Measurements from ENCODE around the gene TNS1.

The TNS1 gene

DNA sequence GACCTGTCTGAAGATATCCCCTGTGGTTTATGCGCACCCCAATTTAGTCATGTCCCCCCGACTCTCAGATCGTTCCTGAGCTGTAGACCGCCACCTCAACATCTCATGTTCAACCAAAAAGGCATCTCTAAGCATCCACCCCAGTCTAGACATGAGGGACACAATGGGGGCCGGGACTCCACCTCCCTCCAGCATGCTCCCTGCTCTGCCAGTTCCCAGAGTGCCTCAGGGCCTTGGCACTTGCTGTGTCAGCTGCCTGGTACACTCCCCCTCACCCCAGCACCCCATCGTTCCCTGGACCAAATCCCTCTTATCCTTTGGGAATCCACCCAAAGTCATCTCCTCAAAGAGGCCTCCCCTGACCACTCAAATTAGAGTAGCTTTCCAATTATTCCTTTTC lies 22.2 kb downstream of the TNS1 start:
- H4K20me1 ChIP-seq (ENCODE audit: insufficient read depth, low read length): no peaks in the 10 kb centered on the region
- H3K4me3 ChIP-seq (ENCODE audit: low read length): no peak overlapping the region
- H3K9ac ChIP-seq (ENCODE audit: low read length): no peak overlapping the region
- H3F3A ChIP-seq (ENCODE audit: insufficient read depth, low read length): no peaks in the 10 kb centered on the region
- H2AFZ ChIP-seq (ENCODE audit: low read length): no peak overlapping the region
- no peaks in the 10 kb centered on the region for H3K36me3 ChIP-seq (replicated peaks; ENCODE audit: insufficient read depth, low read length)
- H3K4me1 ChIP-seq (ENCODE audit: low read length): no peaks in the 10 kb centered on the region
- no peaks in the 10 kb centered on the region for H3K9me3 ChIP-seq (replicated peaks; ENCODE audit: insufficient read depth, low read length)
- TF ChIP-seq, protein P1, sequence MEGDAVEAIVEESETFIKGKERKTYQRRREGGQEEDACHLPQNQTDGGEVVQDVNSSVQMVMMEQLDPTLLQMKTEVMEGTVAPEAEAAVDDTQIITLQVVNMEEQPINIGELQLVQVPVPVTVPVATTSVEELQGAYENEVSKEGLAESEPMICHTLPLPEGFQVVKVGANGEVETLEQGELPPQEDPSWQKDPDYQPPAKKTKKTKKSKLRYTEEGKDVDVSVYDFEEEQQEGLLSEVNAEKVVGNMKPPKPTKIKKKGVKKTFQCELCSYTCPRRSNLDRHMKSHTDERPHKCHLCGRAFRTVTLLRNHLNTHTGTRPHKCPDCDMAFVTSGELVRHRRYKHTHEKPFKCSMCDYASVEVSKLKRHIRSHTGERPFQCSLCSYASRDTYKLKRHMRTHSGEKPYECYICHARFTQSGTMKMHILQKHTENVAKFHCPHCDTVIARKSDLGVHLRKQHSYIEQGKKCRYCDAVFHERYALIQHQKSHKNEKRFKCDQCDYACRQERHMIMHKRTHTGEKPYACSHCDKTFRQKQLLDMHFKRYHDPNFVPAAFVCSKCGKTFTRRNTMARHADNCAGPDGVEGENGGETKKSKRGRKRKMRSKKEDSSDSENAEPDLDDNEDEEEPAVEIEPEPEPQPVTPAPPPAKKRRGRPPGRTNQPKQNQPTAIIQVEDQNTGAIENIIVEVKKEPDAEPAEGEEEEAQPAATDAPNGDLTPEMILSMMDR (IDR thresholded peaks at IDR 0.05; ENCODE audit: low read length): no peak
- TF ChIP-seq EZH2 (optimal IDR thresholded peaks at IDR 0.05; ENCODE audit: low read depth, low read length) (no peak), EZH2phosphoT487 (IDR thresholded peaks at IDR 0.05; ENCODE audit: low read length) (no peak)
- no peak overlapping the region for H3K27ac ChIP-seq (ENCODE audit: low read length)
- H3K79me2 ChIP-seq (ENCODE audit: low read length): no peaks in the 10 kb centered on the region
- H3K27me3 ChIP-seq (replicated peaks; ENCODE audit: insufficient read depth, low read length): no peaks in the 10 kb centered on the region
- H3K9me2 ChIP-seq (replicated peaks; ENCODE audit: insufficient read depth, low read length): no peaks in the 10 kb centered on the region
- no peak for DNase-seq
- H3K4me2 ChIP-seq (ENCODE audit: low read depth, low read length): no peak overlapping the region

DNA sequence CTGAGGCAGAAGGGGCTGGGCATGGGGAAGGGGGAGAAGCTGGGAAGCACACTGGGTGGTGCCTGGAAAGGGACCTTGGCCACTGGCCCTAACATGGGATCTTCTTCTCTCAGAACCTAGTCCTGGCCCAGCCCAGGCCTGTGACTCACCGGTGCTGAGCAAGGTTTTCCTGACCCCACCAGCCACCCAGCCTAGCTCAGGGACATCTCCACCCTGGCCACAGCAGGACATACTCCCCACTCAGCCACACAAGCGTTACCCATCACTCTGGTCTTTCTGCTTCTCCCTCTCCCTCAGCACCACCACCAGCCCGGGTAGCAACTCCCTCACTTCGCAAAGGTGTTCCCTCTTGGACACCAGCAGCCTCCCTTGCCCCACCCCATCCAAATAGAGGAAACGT lies 22.8 kb downstream of the TNS1 start:
- H3K4me3 ChIP-seq (ENCODE audit: low read length): no peak overlapping the region
- no peak overlapping the region for H3K4me2 ChIP-seq (ENCODE audit: low read depth, low read length)
- no peaks in the 10 kb centered on the region for H3K4me1 ChIP-seq (ENCODE audit: low read length)
- TF ChIP-seq EZH2 (optimal IDR thresholded peaks at IDR 0.05; ENCODE audit: low read depth, low read length): no peak
- H3K36me3 ChIP-seq (replicated peaks; ENCODE audit: insufficient read depth, low read length): no peaks in the 10 kb centered on the region
- H4K20me1 ChIP-seq (ENCODE audit: insufficient read depth, low read length): no peaks in the 10 kb centered on the region
- H3K9me3 ChIP-seq (replicated peaks; ENCODE audit: insufficient read depth, low read length): no peaks in the 10 kb centered on the region
- no peak for DNase-seq
- H3K27ac ChIP-seq (ENCODE audit: low read length): no peak overlapping the region
- no peaks in the 10 kb centered on the region for H3F3A ChIP-seq (ENCODE audit: insufficient read depth, low read length)
- no peak overlapping the region for H2AFZ ChIP-seq (ENCODE audit: low read length)
- no peak overlapping the region for H3K9ac ChIP-seq (ENCODE audit: low read length)
- no peaks in the 10 kb centered on the region for H3K27me3 ChIP-seq (replicated peaks; ENCODE audit: insufficient read depth, low read length)
- no peaks in the 10 kb centered on the region for H3K79me2 ChIP-seq (ENCODE audit: low read length)
- H3K9me2 ChIP-seq (replicated peaks; ENCODE audit: insufficient read depth, low read length): no peaks in the 10 kb centered on the region

DNA sequence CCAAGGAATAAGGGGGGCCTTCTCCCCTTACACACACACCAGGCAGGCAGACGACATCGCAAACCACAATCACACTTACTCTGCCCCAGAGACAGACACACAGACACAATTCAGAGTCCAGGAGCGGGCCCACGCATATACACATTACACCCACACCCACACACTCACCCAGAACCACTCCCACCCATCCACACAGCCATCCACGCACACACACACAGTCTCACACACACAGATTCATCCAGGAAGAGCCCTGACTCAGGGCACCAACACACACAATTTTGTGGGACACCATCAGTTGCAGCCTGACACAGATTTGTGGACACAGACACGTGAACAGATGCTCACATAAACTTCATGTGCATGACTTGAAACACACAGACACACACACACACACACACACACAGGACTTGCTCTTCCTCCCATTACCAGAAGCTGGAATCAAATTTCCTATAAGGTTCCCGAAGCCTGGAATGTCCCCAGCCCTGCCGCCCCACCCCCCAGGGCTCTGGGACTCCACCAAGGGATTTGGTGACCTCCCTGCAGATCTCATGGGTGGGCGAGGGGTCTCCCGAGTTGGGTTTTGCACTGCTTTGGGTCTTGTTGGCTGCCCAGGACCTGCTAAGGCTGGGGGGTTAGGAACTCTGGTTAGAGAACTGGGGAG lies 23.5 kb downstream of the TNS1 start:
- H3F3A ChIP-seq (ENCODE audit: insufficient read depth, low read length): no peaks in the 10 kb centered on the region
- H3K27ac ChIP-seq (ENCODE audit: low read length): no peak overlapping the region
- no peak overlapping the region for H3K9ac ChIP-seq (ENCODE audit: low read length)
- no peaks in the 10 kb centered on the region for H4K20me1 ChIP-seq (ENCODE audit: insufficient read depth, low read length)
- TF ChIP-seq EZH2phosphoT487 (IDR thresholded peaks at IDR 0.05; ENCODE audit: low read length) (no peak), EZH2 (optimal IDR thresholded peaks at IDR 0.05; ENCODE audit: low read depth, low read length) (no peak)
- TF ChIP-seq, protein P1 (IDR thresholded peaks at IDR 0.05; ENCODE audit: low read length): no peak
- no peak for DNase-seq
- no peaks in the 10 kb centered on the region for H3K36me3 ChIP-seq (replicated peaks; ENCODE audit: insufficient read depth, low read length)
- H3K9me3 ChIP-seq (replicated peaks; ENCODE audit: insufficient read depth, low read length): no peaks in the 10 kb centered on the region
- H3K27me3 ChIP-seq (replicated peaks; ENCODE audit: insufficient read depth, low read length): no peaks in the 10 kb centered on the region
- H2AFZ ChIP-seq (ENCODE audit: low read length): no peak overlapping the region
- no peak overlapping the region for H3K4me3 ChIP-seq (ENCODE audit: low read length)
- no peak overlapping the region for H3K4me2 ChIP-seq (ENCODE audit: low read depth, low read length)
- H3K4me1 ChIP-seq (ENCODE audit: low read length): no peaks in the 10 kb centered on the region
- H3K79me2 ChIP-seq (ENCODE audit: low read length): no peaks in the 10 kb centered on the region
- H3K9me2 ChIP-seq (replicated peaks; ENCODE audit: insufficient read depth, low read length): no peaks in the 10 kb centered on the region

DNA sequence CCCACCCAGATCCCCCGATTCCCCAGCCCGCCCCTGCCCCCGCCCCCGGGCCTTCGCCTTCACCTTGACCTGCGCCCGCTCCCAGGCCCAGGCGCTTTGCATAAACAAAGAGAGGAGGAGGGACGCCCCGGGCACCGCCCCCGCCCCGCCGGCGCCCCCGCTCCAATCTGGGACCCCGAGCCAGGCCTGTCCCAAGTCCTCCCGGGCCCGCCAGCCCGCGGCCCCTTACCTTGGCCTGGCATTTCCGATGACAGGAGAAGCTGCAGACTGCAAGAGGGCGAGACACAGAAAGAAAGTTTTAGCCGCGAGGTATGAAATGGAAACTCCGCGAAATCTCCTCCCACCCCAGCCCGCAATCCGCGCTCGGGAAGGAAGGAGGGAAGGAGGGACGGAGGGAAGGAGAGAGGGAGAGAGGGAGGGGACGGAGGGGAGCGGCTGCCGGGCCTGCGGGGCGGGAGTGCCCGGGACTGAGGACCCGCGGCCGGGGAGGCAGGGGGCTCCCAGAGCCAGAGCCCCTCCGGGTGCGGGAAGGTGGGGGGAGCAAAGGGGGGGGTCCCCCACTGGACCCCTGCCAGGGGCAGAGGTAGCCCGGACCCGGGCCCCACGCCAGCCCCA lies 24.2 kb downstream of the TNS1 start:
- H3K4me1 ChIP-seq (ENCODE audit: low read length): no peaks in the 10 kb centered on the region

More for the DNA sequence above, 24.2 kb downstream of the TNS1 start:
- H3F3A ChIP-seq (ENCODE audit: insufficient read depth, low read length): no peaks in the 10 kb centered on the region
- H3K9me2 ChIP-seq (replicated peaks; ENCODE audit: insufficient read depth, low read length): no peaks in the 10 kb centered on the region
- H4K20me1 ChIP-seq (ENCODE audit: insufficient read depth, low read length): no peaks in the 10 kb centered on the region
- H3K27ac ChIP-seq (ENCODE audit: low read length): no peak overlapping the region
- no peak overlapping the region for H3K4me3 ChIP-seq (ENCODE audit: low read length)
- no peaks in the 10 kb centered on the region for H3K36me3 ChIP-seq (replicated peaks; ENCODE audit: insufficient read depth, low read length)
- H3K27me3 ChIP-seq (replicated peaks; ENCODE audit: insufficient read depth, low read length): no peaks in the 10 kb centered on the region
- no peak for TF ChIP-seq EZH2 (optimal IDR thresholded peaks at IDR 0.05; ENCODE audit: low read depth, low read length)
- TF ChIP-seq, protein P1 (IDR thresholded peaks at IDR 0.05; ENCODE audit: low read length): no peak
- no peak for TF ChIP-seq EZH2phosphoT487 (IDR thresholded peaks at IDR 0.05; ENCODE audit: low read length)
- H3K9me3 ChIP-seq (replicated peaks; ENCODE audit: insufficient read depth, low read length): no peaks in the 10 kb centered on the region
- no peak overlapping the region for H3K4me2 ChIP-seq (ENCODE audit: low read depth, low read length)
- no peak overlapping the region for H2AFZ ChIP-seq (ENCODE audit: low read length)
- no peaks in the 10 kb centered on the region for H3K79me2 ChIP-seq (ENCODE audit: low read length)
- no peak overlapping the region for H3K9ac ChIP-seq (ENCODE audit: low read length)
- no peak for DNase-seq

Data from MM.1S (cell line).